PFSK-1 (cell line): ENCODE data around the gene UQCR10.

Experiments
- POLR2AphosphoS5 ChIP-seq: IDR thresholded peaks from 2 replicates; pipeline ENCODE4 v1.6.1; 2012; ENCODE audit warnings: low read depth, mild to moderate bottlenecking, control low read depth, low read length, moderate library complexity
- SIN3A ChIP-seq: IDR thresholded peaks from 2 replicates; pipeline ENCODE4 v1.6.1; 2012; ENCODE audit warnings: mild to moderate bottlenecking, low read length, moderate library complexity, borderline replicate concordance; ENCODE audit not compliant: insufficient read depth
- TAF1 ChIP-seq: IDR thresholded peaks from 2 replicates; pipeline ENCODE4 v1.6.1; 2012; ENCODE audit warnings: low read length, control low read depth, borderline replicate concordance; ENCODE audit not compliant: insufficient read depth

DNA sequence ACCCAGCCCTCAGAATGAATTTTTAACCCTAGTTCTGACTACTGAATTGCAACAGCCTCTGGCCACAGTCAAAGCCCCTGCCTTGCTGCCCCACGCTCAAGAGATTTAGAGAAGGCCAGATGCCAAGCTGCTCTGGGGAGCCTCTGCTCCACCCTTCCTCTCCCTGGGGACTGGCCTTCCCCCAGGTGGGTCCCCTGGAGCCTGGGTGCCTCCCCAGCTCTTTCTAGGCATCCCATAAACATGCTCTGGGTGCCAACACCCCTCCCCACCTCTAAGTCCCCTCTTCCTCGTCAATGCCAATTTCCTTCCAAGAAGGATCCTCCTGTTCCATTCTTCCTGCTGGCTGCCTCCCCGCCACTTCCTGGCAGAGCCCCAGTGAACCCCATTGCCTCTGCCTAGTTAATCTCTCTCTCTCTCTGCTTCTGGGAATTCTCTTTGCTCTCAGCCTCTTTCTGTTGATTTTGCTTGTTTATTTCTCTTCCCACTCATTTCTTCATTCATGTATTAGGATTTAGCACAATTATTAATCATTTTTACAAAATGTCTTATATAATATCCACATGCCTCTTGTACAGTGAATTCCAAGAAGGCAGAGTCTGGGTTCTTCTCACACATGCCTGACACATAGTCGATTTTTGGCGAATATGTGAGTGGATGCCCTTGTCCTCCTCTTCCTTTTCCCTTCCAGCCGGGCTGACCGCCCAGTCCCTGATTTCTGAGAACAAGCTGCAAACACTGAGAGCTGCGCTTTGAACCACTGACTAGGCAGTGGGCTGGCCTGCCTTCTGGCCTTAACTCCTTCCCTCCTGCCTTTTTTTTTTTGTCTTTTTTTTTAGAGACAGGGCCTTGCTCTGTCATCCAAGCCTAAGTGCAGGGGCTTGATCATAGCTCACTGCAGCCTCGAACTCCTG lies 17.5 kb downstream of the UQCR10 start:
- TF ChIP-seq SIN3A (no peak), TAF1 (no peak), POLR2AphosphoS5 (no peak)
